Hematopoietic multipotent progenitor cell treated with erythropoietin and hydrocortisone succinate and interleukin-3 and kit ligand, for 17 days (in vitro differentiated cells): ENCODE measurements around the gene WDR5.

Source experiments
- DNase-seq: peaks from one replicate; pipeline ENCODE4 v3.0.0-alpha.2; 2015; ENCODE audit warnings: low spot score

The WDR5 gene

DNA sequence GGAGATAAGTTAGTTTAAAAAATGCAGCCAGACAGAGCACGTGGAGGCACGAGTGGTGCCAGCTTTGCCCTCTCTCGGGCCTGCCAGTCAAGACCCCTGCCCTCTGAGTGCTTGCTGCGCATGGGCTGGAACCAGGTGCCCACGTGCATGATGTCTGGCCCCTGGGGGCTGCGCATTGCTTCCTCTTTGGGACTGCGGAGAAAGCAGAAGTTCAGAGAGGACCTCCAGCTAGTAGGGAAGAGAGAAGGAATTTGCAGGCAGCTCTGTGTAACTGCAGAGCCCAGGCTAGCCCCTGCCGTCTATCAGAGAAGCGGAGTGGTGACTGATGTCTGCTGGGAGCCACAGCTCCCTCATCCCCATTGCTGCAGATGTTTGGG lies 38.2 kb downstream of the WDR5 start:
- DNase-seq: no peak

GRCh38 chr9:134174526-134175290 lies 38.8 kb downstream of the WDR5 start:
- DNase-seq: no peak

- no peak for DNase-seq
Observed at GRCh38 chr9:134175291-134175807, 39.5 kb downstream of the WDR5 start.

- no peak for DNase-seq
Observed at GRCh38 chr9:134175808-134176598, 40.1 kb downstream of the WDR5 start.

DNA sequence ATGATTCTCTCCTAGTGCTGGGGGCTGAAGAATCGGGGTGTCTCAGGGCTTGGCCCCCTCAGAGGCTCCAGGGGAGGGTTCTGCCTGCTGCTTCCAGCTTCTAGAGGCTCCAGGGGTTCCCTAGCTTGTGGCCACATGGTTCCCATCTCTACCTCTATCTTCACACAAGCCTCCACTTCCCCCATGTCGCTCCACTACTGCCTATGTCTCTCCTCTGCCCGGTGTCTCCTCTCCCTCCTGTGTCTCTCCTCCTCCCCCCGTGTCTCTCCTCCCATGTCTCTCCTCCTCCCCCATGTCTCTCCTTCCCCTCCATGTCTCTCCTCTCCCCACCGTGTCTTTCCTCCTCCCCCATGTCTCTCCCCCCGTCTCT lies 40.7 kb downstream of the WDR5 start:
- no peak for DNase-seq

DNA sequence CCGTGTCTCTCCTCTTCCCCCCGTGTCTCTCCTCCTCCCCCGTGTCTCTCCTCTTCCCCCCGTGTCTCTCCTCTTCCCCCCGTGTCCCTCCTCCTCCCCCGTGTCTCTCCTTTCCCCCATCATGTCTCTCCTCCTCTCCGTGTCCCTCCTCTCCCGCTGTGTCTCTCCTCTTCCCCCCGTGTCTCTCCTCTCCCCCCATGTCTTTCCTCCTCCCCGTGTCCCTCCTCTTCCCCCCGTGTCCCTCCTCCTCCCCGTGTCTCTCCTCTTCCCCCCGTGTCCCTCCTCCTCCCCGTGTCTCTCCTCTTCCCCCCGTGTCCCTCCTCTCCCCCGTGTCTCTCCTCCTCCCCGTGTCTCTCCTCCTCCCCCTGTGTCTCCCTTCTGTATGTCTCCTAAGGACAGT lies 41.3 kb downstream of the WDR5 start:
- no peak for DNase-seq

DNA sequence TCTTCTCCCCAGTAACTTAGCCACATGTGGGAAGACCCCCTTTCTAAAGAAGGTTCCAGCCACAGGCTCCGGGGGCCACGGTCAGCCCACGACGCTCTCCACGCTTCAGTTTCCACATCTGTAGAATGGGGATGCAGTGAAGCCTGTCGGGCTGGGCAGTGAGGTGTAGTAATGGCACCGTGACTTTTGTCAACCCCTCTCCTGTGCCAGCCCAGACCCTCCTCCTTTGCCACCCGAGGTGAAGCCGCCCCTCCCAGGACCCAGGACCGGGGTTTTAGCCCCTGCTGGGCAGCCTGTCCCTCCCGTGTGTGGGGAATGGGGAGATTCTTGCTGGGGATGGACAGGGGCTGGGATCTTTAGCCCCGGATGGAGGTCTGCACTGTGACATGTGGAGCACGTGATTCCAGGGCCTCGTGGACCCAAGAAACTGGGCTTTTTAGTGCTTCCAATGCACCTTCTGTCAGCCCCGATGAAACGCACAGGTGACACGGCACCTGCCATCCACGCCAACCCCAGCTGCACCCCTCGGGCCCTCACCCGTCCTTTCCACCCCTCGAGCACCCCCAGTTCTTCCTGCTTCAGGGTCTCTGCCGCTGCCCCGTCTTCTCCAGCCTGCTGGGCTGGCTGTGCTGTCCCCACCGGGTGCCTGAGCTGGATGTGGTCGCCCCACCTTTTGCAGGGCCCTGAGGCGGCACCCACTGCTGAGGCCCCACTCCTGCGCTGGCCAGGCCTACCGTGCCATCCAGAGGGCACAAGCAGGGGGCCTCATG lies 41.9 kb downstream of the WDR5 start:
- no peak for DNase-seq

DNA sequence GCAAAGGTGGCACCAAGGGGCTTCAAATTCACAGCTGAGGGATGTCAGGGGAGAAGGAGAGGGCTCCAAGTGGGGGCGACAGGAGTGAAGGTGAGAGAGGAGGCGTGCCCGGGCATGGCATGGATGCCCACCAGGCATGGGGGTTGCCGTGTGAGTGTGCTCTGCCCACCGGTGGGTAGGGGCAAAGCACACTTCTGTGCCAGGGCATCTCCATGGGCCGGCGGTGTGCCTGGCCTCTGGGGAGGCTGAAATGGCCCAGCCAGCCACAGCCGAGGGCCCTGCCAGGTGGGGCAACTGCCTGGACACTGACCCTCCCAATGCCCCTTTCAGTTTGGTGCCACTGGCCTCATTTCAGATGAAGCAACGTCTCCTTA lies 42.5 kb downstream of the WDR5 start:
- DNase-seq: no peak

DNA sequence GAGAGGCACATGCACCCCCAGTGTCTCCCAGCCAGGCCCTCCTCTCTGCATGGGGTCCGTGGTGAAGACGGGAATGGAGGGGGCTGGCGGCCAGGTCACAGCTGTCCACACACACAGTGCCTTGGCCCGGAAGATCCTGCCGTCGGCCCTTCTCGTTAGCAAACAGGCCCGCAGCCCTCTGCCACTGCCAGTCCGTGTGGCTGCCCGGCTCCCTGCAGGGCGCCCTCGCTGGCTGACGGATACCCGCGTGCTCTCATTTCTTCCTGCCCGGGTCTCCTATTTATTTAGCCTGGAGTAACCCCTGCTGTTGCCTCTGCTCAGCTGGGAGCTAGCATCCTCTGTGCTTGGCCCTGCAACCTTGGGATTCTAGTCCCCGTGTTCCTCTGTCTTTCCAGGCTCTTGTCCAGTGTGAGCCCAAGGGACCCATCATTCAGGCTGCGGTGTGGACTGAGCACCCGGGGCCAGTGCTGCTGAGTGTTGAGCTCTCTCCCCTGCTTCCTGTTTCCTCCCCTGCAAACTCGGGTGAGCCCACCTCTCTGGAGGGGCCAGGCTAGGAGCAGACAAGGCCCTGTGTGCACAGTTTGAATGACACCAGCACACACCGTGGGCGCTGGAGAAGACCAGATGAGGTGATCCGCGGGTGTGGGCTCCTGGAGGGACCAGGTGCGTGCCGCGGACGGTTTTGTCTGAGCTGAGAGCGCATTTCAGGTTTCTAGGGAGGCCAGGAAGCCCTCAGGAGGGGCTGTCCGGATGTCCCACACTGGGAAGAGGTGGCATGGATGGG lies 43.1 kb downstream of the WDR5 start:
- no peak for DNase-seq

DNA sequence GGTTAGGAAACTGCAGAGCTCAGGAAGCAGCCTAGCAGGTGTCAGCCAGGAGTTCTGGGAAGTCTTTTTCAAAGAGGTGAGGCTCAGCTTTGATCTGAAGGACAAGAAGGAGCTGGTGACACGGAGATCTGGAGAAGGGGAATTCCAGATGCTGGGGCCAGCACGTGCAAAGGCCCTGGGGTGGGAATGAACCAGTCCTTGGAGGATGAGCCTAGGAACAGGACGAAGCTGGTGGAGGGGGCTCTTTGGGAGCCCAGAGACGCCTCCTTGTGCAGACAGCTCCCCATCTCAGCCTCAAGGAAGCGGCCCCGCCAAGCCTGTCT lies 43.7 kb downstream of the WDR5 start:
- no peak for DNase-seq

- DNase-seq: no peak
Observed at GRCh38 chr9:134179918-134180785, 44.3 kb downstream of the WDR5 start.

DNA sequence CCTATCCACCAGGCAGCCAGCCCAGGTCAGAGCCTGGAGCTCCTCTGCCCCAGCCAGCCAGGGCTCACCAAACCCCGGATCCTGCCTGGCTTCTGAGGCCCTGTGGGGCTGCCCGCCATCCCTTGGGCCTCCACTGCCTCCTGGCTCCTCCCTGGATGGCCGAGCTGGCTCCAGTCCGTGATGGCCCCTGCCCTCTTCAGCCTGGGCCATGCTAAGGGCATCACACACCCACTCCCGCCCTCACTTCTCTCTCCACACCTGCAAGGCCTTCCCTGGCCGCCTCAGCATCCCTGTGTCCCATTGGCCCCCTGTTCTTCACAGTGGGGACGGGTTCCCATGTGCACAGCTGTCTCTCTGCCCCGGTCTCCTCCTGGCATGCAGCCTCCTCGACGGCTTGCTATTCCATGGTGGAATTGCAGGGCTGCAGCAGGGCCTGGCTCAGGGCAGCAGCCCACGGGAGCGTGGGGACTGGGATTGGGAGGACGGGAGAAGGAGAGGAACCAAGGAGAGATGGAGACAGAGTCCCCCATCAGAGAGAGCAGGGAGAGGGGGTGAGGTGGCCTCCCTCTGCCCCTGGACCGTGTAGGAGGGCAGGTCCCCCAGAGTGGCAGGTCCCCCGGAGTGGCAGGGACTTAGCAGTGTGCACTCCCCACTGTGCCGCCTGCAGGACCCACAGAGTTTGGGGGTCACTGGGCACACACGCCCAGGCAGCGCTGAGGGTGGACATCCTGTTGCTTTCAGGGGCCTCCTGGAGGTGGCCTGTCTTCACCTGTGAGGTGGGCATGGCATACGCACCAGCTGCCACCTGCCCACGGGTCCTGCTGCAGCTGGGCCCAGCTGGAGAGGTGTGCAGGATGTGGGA lies 45.1 kb downstream of the WDR5 start:
- no peak for DNase-seq

DNA sequence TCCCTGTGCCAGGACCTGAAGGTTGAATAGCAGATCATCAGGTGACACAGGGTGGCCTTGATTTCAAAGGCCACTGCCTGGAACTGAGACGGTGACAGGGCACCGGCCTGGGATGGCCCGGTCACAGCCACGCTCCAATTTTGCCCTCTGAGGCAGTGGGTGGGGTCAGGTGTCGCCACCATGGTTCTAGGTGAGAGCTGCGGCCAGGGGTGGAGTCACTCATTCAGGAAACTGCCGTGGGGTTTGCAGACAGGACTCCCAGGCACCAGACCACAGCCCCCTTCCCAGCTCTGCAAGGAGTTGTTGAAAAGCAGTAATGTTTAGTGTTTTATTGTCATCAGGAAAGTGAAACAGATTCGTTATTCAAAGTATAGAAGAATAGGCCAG lies 45.8 kb downstream of the WDR5 start:
- no peak for DNase-seq

DNA sequence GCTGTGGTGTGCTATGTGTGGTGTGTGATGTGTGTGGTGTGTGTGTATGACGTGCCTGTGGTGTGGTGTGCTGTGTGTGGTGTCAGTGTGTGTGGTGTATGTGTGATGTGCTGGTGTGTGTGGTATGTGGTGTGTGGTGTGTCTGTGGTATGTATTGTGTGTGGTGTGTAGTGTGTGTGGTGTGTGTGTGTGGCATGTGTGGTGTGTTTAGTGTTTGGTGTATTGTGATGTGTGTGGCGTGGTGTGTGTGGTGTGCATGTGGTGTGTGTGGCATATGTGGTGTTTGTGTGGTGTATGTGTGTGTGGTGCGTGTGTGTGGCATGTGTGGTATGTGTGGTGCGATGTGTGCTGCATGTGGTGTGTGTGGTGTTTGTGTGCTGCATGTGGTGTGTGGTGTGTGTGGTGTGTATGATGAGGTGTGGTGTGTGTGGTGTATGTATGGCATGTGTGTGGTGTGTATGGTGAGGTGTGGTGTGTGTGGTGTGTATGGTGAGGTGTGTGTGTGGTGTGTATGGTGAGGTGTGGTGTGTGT lies 46.7 kb downstream of the WDR5 start:
- no peak for DNase-seq

- DNase-seq: no peak
Observed at GRCh38 chr9:134185536-134186011, 49.7 kb downstream of the WDR5 start.

GRCh38 chr9:134186471-134187109 lies 50.7 kb downstream of the WDR5 start:
- DNase-seq: no peak

DNA sequence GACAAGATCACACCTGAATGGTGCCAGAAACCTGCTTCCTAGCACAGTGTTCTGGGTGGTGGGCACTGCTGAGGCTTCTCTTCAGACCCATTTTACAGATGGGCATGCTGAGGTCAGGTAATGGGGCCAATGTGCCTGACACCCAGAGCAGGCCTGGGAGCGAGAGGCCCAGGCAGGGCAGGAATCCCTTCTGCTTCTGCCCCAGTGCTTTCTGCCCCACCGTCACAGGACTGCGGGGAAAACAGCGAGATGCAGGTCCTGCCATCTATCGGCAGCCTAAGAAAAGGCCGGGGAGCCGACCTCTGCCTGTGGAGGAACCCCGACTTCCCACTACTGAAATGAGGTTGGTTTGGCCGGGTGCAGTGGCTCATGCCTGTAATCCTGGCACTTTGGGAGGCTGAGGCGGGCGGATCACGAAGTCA lies 51.2 kb downstream of the WDR5 start:
- no peak for DNase-seq

DNA sequence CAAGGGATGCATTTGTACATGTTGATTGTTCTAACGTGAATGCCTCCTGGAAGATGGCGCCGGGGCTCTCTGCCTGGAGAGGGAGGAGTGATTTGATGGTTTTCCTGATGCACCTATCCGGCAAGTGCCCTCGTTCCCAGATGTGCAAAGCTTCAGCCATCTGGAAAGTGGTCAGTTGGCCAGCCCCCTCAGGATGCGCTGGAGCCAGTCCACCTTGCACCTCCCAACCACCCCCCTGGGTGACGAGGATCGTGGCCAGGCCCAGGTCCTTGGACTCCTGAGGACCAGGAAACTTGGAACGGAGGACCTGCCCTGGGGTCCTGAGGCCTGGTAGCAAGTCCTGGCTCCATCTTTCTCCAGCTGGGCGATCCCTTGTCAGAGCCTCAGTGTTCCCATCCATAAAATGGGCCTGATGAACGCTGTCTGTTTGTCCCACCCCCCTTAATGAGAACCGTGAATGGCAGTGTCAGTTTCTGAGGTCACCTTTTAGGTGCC lies 52.1 kb downstream of the WDR5 start:
- DNase-seq: no peak
